ENCODE data around the gene YTHDF2.
"Not testable (repeated sequence)": the region's sequence is repeated elsewhere in the genome, so short reads cannot be mapped to it uniquely, and the experiment has no call there.

Gene YTHDF2

GRCh38 chr1:28750771-28751294, 14.1 kb downstream of the YTHDF2 start:
- no CpG with 5 or more reads among the region's 8 CpGs for WGBS (ENCODE audit: extremely low coverage, insufficient coverage, low lambda C conversion rate)
- H3K27ac ChIP-seq (ENCODE audit: low read depth, low read length); H3K4ac ChIP-seq (ENCODE audit: low read depth, low read length); H2AK5ac ChIP-seq (ENCODE audit: low read length); H2BK5ac ChIP-seq (ENCODE audit: low read length); DNase-seq; H4K8ac ChIP-seq (ENCODE audit: low read depth, low read length); H3K36me3 ChIP-seq (ENCODE audit: control insufficient read depth, insufficient read depth, low read length); H3K27me3 ChIP-seq (ENCODE audit: insufficient read depth, low read length, poor library complexity); H3K23ac ChIP-seq (ENCODE audit: low read length); H4K5ac ChIP-seq (ENCODE audit: low read length); H2BK120ac ChIP-seq (ENCODE audit: low read depth, low read length); H3K4me1 ChIP-seq (ENCODE audit: control insufficient read depth, low read depth, low read length); H3K79me1 ChIP-seq (ENCODE audit: low read length); H3K18ac ChIP-seq (ENCODE audit: low read length); H3K9ac ChIP-seq (ENCODE audit: low read length); H3K4me3 ChIP-seq (ENCODE audit: low read length); H3K4me2 ChIP-seq (ENCODE audit: low read length); H2BK15ac ChIP-seq (replicated peaks; ENCODE audit: low read depth): not testable (repeated sequence)
- peaks cover 96% of the 10 kb centered on the region for H3K79me2 ChIP-seq (ENCODE audit: control insufficient read depth, insufficient read depth, low read length)
- H3K56ac ChIP-seq (ENCODE audit: low read length): peak overlapping the region; percentile 28

GRCh38 chr1:28751315-28752060, 14.7 kb downstream of the YTHDF2 start:
- Histone ChIP-seq H3K4me1 (ENCODE audit: control insufficient read depth, low read depth, low read length) (no peaks in the 10 kb centered on the region), H3K4ac (ENCODE audit: low read depth, low read length) (no peak overlapping the region), H3K4me2 (ENCODE audit: low read length) (no peak overlapping the region), H4K8ac (ENCODE audit: low read depth, low read length) (no peak overlapping the region), H3K56ac (ENCODE audit: low read length) (no peak overlapping the region), H3K79me2 (ENCODE audit: control insufficient read depth, insufficient read depth, low read length) (peaks cover 96% of the 10 kb centered on the region), H4K5ac (ENCODE audit: low read length) (no peak overlapping the region), H2BK5ac (ENCODE audit: low read length) (no peak overlapping the region), H3K27ac (ENCODE audit: low read depth, low read length) (no peak overlapping the region), H3K36me3 (ENCODE audit: control insufficient read depth, insufficient read depth, low read length) (no peaks in the 10 kb centered on the region), H3K18ac (ENCODE audit: low read length) (no peak overlapping the region), H3K27me3 (ENCODE audit: insufficient read depth, low read length, poor library complexity) (no peaks in the 10 kb centered on the region), H3K79me1 (ENCODE audit: low read length) (no peaks in the 10 kb centered on the region), H3K23ac (ENCODE audit: low read length) (no peak overlapping the region), H2BK15ac (replicated peaks; ENCODE audit: low read depth) (no peak overlapping the region), H2BK120ac (ENCODE audit: low read depth, low read length) (no peak overlapping the region), H2AK5ac (ENCODE audit: low read length) (no peak overlapping the region), H3K4me3 (ENCODE audit: low read length) (no peak overlapping the region), H3K9ac (ENCODE audit: low read length) (no peak overlapping the region)
- no CpG with 5 or more reads among the region's 2 CpGs for WGBS (ENCODE audit: extremely low coverage, insufficient coverage, low lambda C conversion rate)
- peak; percentile 62 for DNase-seq

GRCh38 chr1:28755701-28756100, 19.0 kb downstream of the YTHDF2 start:
- H3K18ac ChIP-seq (ENCODE audit: low read length): no peak overlapping the region
- H3K9ac ChIP-seq (ENCODE audit: low read length): no peak overlapping the region
- H3K4ac ChIP-seq (ENCODE audit: low read depth, low read length): no peak overlapping the region
- H3K79me1 ChIP-seq (ENCODE audit: low read length): peaks cover 5% of the 10 kb centered on the region
- no peak for DNase-seq
- H3K36me3 ChIP-seq (ENCODE audit: control insufficient read depth, insufficient read depth, low read length): no peaks in the 10 kb centered on the region
- no peak overlapping the region for H2BK5ac ChIP-seq (ENCODE audit: low read length)
- H2BK15ac ChIP-seq (replicated peaks; ENCODE audit: low read depth): no peak overlapping the region
- no peaks in the 10 kb centered on the region for H3K4me1 ChIP-seq (ENCODE audit: control insufficient read depth, low read depth, low read length)
- no peak overlapping the region for H3K56ac ChIP-seq (ENCODE audit: low read length)
- no peak overlapping the region for H3K4me2 ChIP-seq (ENCODE audit: low read length)
- no peaks in the 10 kb centered on the region for H3K27me3 ChIP-seq (ENCODE audit: insufficient read depth, low read length, poor library complexity)
- H3K27ac ChIP-seq (ENCODE audit: low read depth, low read length): no peak overlapping the region
- no CpG with 5 or more reads among the region's 1 CpG for WGBS (ENCODE audit: extremely low coverage, insufficient coverage, low lambda C conversion rate)
- H3K79me2 ChIP-seq (ENCODE audit: control insufficient read depth, insufficient read depth, low read length): peaks cover 94% of the 10 kb centered on the region
- H2BK120ac ChIP-seq (ENCODE audit: low read depth, low read length): no peak overlapping the region
- no peak overlapping the region for H3K4me3 ChIP-seq (ENCODE audit: low read length)
- no peak overlapping the region for H2AK5ac ChIP-seq (ENCODE audit: low read length)
- H4K5ac ChIP-seq (ENCODE audit: low read length): no peak overlapping the region
- H4K8ac ChIP-seq (ENCODE audit: low read depth, low read length): no peak overlapping the region
- H3K23ac ChIP-seq (ENCODE audit: low read length): no peak overlapping the region

DNA sequence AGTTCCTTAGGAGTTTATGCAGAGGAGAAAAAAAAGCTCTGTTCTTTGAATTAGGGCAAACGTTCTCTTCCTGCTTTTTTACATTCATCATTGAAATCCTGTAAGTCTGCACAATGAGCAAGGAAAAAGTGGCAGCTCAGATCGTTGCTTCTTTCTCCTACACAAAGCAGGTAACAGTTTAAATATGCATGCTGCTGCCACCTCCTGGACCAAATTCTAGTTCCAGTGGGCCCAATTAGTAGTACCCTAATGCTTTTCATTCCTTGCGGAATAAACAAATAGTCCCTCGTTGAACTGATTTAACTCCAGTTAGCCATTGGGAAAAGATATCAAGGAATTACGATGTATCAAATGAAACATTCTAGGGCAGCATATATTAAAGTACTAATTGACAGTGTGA, 20.1 kb downstream of the YTHDF2 start:
- Histone ChIP-seq H3K18ac (ENCODE audit: low read length) (no peak overlapping the region), H3K79me1 (ENCODE audit: low read length) (peaks cover 5% of the 10 kb centered on the region), H2BK120ac (ENCODE audit: low read depth, low read length) (no peak overlapping the region), H3K4me3 (ENCODE audit: low read length) (no peak overlapping the region), H3K36me3 (ENCODE audit: control insufficient read depth, insufficient read depth, low read length) (no peaks in the 10 kb centered on the region), H3K56ac (ENCODE audit: low read length) (no peak overlapping the region), H4K5ac (ENCODE audit: low read length) (no peak overlapping the region), H3K79me2 (ENCODE audit: control insufficient read depth, insufficient read depth, low read length) (peaks cover 92% of the 10 kb centered on the region), H2AK5ac (ENCODE audit: low read length) (no peak overlapping the region), H4K8ac (ENCODE audit: low read depth, low read length) (no peak overlapping the region), H3K27me3 (ENCODE audit: insufficient read depth, low read length, poor library complexity) (no peaks in the 10 kb centered on the region), H3K4me2 (ENCODE audit: low read length) (no peak overlapping the region), H3K4ac (ENCODE audit: low read depth, low read length) (no peak overlapping the region), H3K23ac (ENCODE audit: low read length) (no peak overlapping the region), H3K27ac (ENCODE audit: low read depth, low read length) (no peak overlapping the region), H2BK15ac (replicated peaks; ENCODE audit: low read depth) (no peak overlapping the region), H3K9ac (ENCODE audit: low read length) (no peak overlapping the region), H2BK5ac (ENCODE audit: low read length) (no peak overlapping the region), H3K4me1 (ENCODE audit: control insufficient read depth, low read depth, low read length) (no peaks in the 10 kb centered on the region)
- DNase-seq: peak; percentile 49
- WGBS (ENCODE audit: extremely low coverage, insufficient coverage, low lambda C conversion rate): no CpG with 5 or more reads among the region's 5 CpGs

- no peak for DNase-seq
- no peak overlapping the region for H3K27ac ChIP-seq (ENCODE audit: low read depth, low read length)
- no peak overlapping the region for H2AK5ac ChIP-seq (ENCODE audit: low read length)
- no peak overlapping the region for H2BK15ac ChIP-seq (replicated peaks; ENCODE audit: low read depth)
- WGBS (ENCODE audit: extremely low coverage, insufficient coverage, low lambda C conversion rate): no CpG with 5 or more reads among the region's 4 CpGs
- no peak overlapping the region for H3K23ac ChIP-seq (ENCODE audit: low read length)
- H3K79me1 ChIP-seq (ENCODE audit: low read length): peaks cover 5% of the 10 kb centered on the region
- H4K8ac ChIP-seq (ENCODE audit: low read depth, low read length): no peak overlapping the region
- H3K9ac ChIP-seq (ENCODE audit: low read length): no peak overlapping the region
- no peak overlapping the region for H2BK120ac ChIP-seq (ENCODE audit: low read depth, low read length)
- H3K4ac ChIP-seq (ENCODE audit: low read depth, low read length): no peak overlapping the region
- no peak overlapping the region for H2BK5ac ChIP-seq (ENCODE audit: low read length)
- H4K5ac ChIP-seq (ENCODE audit: low read length): no peak overlapping the region
- no peak overlapping the region for H3K4me2 ChIP-seq (ENCODE audit: low read length)
- H3K27me3 ChIP-seq (ENCODE audit: insufficient read depth, low read length, poor library complexity): no peaks in the 10 kb centered on the region
- no peaks in the 10 kb centered on the region for H3K4me1 ChIP-seq (ENCODE audit: control insufficient read depth, low read depth, low read length)
- peaks cover 86% of the 10 kb centered on the region for H3K79me2 ChIP-seq (ENCODE audit: control insufficient read depth, insufficient read depth, low read length)
- no peak overlapping the region for H3K4me3 ChIP-seq (ENCODE audit: low read length)
- no peak overlapping the region for H3K18ac ChIP-seq (ENCODE audit: low read length)
- no peak overlapping the region for H3K56ac ChIP-seq (ENCODE audit: low read length)
- H3K36me3 ChIP-seq (ENCODE audit: control insufficient read depth, insufficient read depth, low read length): no peaks in the 10 kb centered on the region
Observed at GRCh38 chr1:28758420-28758819, 21.7 kb downstream of the YTHDF2 start.

DNA sequence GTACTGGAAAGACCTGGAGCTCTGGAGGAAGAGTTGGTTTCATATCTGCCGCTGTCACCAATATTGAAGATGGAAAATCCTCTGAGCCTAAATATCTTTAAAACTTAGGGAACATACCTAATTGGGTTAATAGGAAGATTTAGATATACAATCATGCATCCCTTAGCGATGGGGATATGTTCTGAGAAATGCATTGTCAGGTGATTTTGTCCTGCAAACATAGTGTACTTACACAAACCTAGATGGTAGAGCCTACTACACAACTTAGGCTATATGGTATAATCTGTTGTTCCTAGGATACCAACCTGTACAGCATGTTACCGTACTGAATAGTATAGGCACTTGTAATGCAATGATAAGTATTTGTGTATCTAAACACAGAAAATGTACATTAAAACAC, 22.5 kb downstream of the YTHDF2 start:
- H2BK120ac ChIP-seq (ENCODE audit: low read depth, low read length): no peak overlapping the region
- no peak overlapping the region for H2BK5ac ChIP-seq (ENCODE audit: low read length)
- no peak for DNase-seq
- no peaks in the 10 kb centered on the region for H3K27me3 ChIP-seq (ENCODE audit: insufficient read depth, low read length, poor library complexity)
- no peak overlapping the region for H3K4ac ChIP-seq (ENCODE audit: low read depth, low read length)
- H4K5ac ChIP-seq (ENCODE audit: low read length): no peak overlapping the region
- H3K79me1 ChIP-seq (ENCODE audit: low read length): peaks cover 5% of the 10 kb centered on the region
- H3K4me2 ChIP-seq (ENCODE audit: low read length): no peak overlapping the region
- H3K4me3 ChIP-seq (ENCODE audit: low read length): no peak overlapping the region
- no peak overlapping the region for H3K56ac ChIP-seq (ENCODE audit: low read length)
- H3K79me2 ChIP-seq (ENCODE audit: control insufficient read depth, insufficient read depth, low read length): peaks cover 78% of the 10 kb centered on the region
- H3K27ac ChIP-seq (ENCODE audit: low read depth, low read length): no peak overlapping the region
- no peaks in the 10 kb centered on the region for H3K36me3 ChIP-seq (ENCODE audit: control insufficient read depth, insufficient read depth, low read length)
- no CpG with 5 or more reads among the region's 3 CpGs for WGBS (ENCODE audit: extremely low coverage, insufficient coverage, low lambda C conversion rate)
- H2BK15ac ChIP-seq (replicated peaks; ENCODE audit: low read depth): no peak overlapping the region
- H2AK5ac ChIP-seq (ENCODE audit: low read length): no peak overlapping the region
- H4K8ac ChIP-seq (ENCODE audit: low read depth, low read length): no peak overlapping the region
- H3K23ac ChIP-seq (ENCODE audit: low read length): no peak overlapping the region
- H3K4me1 ChIP-seq (ENCODE audit: control insufficient read depth, low read depth, low read length): no peaks in the 10 kb centered on the region
- H3K9ac ChIP-seq (ENCODE audit: low read length): no peak overlapping the region
- H3K18ac ChIP-seq (ENCODE audit: low read length): no peak overlapping the region
